ENCODE measurements around the gene GUCD1.

- TF ChIP-seq CTCF (conservative IDR thresholded peaks at IDR 0.05) = no peak
- no peak for TF ChIP-seq ZFX (IDR thresholded peaks at IDR 0.05)
Measured at GRCh38 chr22:24550028-24550901, 4.7 kb downstream of the GUCD1 start.

Data from C4-2B (cell line).